ENCODE measurements around the gene PDCL3.

DNA sequence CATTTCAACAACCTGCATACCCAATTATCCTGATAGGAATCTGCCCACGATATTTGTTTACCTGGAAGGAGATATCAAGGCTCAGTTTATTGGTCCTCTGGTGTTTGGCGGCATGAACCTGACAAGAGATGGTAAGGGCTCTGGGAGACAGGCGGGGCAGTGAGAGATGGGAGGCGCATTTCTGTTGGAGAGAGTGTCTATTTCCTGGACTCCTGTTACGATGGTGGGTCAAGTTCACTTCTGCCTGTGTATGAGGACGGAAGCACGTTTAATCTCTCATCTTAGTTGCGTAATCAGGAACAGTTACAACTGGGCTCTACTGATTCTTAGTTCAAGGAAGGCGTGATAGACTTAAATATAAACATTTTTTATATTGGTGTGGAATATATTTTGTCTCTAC is 8.9 kb downstream of the PDCL3 start:
- TF ChIP-seq, protein P1, sequence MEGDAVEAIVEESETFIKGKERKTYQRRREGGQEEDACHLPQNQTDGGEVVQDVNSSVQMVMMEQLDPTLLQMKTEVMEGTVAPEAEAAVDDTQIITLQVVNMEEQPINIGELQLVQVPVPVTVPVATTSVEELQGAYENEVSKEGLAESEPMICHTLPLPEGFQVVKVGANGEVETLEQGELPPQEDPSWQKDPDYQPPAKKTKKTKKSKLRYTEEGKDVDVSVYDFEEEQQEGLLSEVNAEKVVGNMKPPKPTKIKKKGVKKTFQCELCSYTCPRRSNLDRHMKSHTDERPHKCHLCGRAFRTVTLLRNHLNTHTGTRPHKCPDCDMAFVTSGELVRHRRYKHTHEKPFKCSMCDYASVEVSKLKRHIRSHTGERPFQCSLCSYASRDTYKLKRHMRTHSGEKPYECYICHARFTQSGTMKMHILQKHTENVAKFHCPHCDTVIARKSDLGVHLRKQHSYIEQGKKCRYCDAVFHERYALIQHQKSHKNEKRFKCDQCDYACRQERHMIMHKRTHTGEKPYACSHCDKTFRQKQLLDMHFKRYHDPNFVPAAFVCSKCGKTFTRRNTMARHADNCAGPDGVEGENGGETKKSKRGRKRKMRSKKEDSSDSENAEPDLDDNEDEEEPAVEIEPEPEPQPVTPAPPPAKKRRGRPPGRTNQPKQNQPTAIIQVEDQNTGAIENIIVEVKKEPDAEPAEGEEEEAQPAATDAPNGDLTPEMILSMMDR (IDR thresholded peaks at IDR 0.05): no peak
- TF ChIP-seq POLR2A (IDR thresholded peaks at IDR 0.05): no peak
